ENCODE results near the gene C10orf71. TPM values are rescaled to one million over a fixed set of nuclear protein-coding genes. Genes with fewer than 3 reads are reported as not detected.

The C10orf71 gene
- not detected for total RNA-seq

- no peaks in the 10 kb centered on the region for H3K36me3 Mint-ChIP-seq
- peaks cover 0 to 5% of the 10 kb centered on the region in 2 donors for H3K27me3 Mint-ChIP-seq
- ATAC-seq (peak in 1 of 2 donors; percentile 7), DNase-seq (ENCODE audit: low spot score) (no peak)
- peaks cover 8 to 13% of the 10 kb centered on the region in 2 donors for H3K4me1 Mint-ChIP-seq (ENCODE audit: low read depth in 2 of 2)
- no peak within 1 kb of the TSS for H3K4me3 Mint-ChIP-seq
- H3K9me3 Mint-ChIP-seq = no peaks in the 10 kb centered on the region
- H3K27ac Mint-ChIP-seq = no peak within 1 kb of the TSS
These were observed at the start of gene C10orf71 for GRCh38 chr10:49298983-49299815. C10orf71 (plus strand) TSS chr10:49299170; CDS start chr10:49322546, 23,376 bp downstream.

- no peak for DNase-seq (ENCODE audit: low spot score)
- Mint-ChIP-seq H3K4me1 (ENCODE audit: low read depth in 2 of 2) (peaks cover 0 to 4% of the 10 kb centered on the region in 2 donors), H3K9me3 (no peaks in the 10 kb centered on the region), H3K4me3 (no peak overlapping the region), H3K36me3 (no peaks in the 10 kb centered on the region), H3K27me3 (no peaks in the 10 kb centered on the region), H3K27ac (no peak overlapping the region)
- ATAC-seq = no peak
These were observed 46.5 kb upstream of the C10orf71 start for GRCh38 chr10:49252313-49253034.

- H3K27me3 Mint-ChIP-seq = no peaks in the 10 kb centered on the region
- H3K9me3 Mint-ChIP-seq = no peaks in the 10 kb centered on the region
- H3K4me3 Mint-ChIP-seq = no peak overlapping the region
- no peak overlapping the region for H3K27ac Mint-ChIP-seq
- ATAC-seq = peak; percentile 17 to 46
- DNase-seq (ENCODE audit: low spot score) = no peak
- peaks cover 4 to 8% of the 10 kb centered on the region in 2 donors for H3K4me1 Mint-ChIP-seq (ENCODE audit: low read depth in 2 of 2)
- H3K36me3 Mint-ChIP-seq = no peaks in the 10 kb centered on the region
These were observed 45.5 kb upstream of the C10orf71 start for GRCh38 chr10:49253340-49253906.

GRCh38 chr10:49254150-49254549 lies 44.8 kb upstream of the C10orf71 start:
- Mint-ChIP-seq H3K27ac (no peak overlapping the region), H3K4me3 (no peak overlapping the region), H3K4me1 (ENCODE audit: low read depth in 2 of 2) (peaks cover 8% of the 10 kb centered on the region in 2 donors), H3K9me3 (no peaks in the 10 kb centered on the region), H3K27me3 (no peaks in the 10 kb centered on the region), H3K36me3 (no peaks in the 10 kb centered on the region)
- DNase-seq (ENCODE audit: low spot score) (no peak), ATAC-seq (peak in 1 of 2 donors; percentile 8)

- ATAC-seq (peak; percentile 79 to 85), DNase-seq (ENCODE audit: low spot score) (peak; percentile 79)
- Mint-ChIP-seq H3K27ac (no peak overlapping the region), H3K4me3 (no peak overlapping the region), H3K27me3 (no peaks in the 10 kb centered on the region), H3K9me3 (no peaks in the 10 kb centered on the region), H3K36me3 (no peaks in the 10 kb centered on the region), H3K4me1 (ENCODE audit: low read depth in 2 of 2) (peaks cover 8% of the 10 kb centered on the region in 2 donors)
These were observed 44.2 kb upstream of the C10orf71 start for GRCh38 chr10:49254556-49255318.

GRCh38 chr10:49255883-49256282 lies 43.1 kb upstream of the C10orf71 start:
- peak; percentile 75 to 81 for ATAC-seq

GRCh38 chr10:49257154-49257553 lies 41.8 kb upstream of the C10orf71 start:
- no peaks in the 10 kb centered on the region for H3K36me3 Mint-ChIP-seq
- peaks cover 8% of the 10 kb centered on the region in 2 donors for H3K4me1 Mint-ChIP-seq (ENCODE audit: low read depth in 2 of 2)
- no peaks in the 10 kb centered on the region for H3K9me3 Mint-ChIP-seq
- H3K27ac Mint-ChIP-seq = no peak overlapping the region
- H3K4me3 Mint-ChIP-seq = no peak overlapping the region
- ATAC-seq (no peak), DNase-seq (ENCODE audit: low spot score) (no peak)
- H3K27me3 Mint-ChIP-seq = no peaks in the 10 kb centered on the region

More at GRCh38 chr10:49255883-49256282, 43.1 kb upstream of the C10orf71 start:
- Mint-ChIP-seq H3K4me3 (no peak overlapping the region), H3K36me3 (no peaks in the 10 kb centered on the region), H3K27me3 (no peaks in the 10 kb centered on the region), H3K4me1 (ENCODE audit: low read depth in 2 of 2) (peaks cover 8% of the 10 kb centered on the region in 2 donors), H3K27ac (peak overlapping the region in 1 of 2 donors; percentile 6), H3K9me3 (no peaks in the 10 kb centered on the region)
- no peak for DNase-seq (ENCODE audit: low spot score)

GRCh38 chr10:49257626-49258349 lies 41.2 kb upstream of the C10orf71 start:
- ATAC-seq (no peak), DNase-seq (ENCODE audit: low spot score) (no peak)
- H3K27ac Mint-ChIP-seq = no peak overlapping the region
- H3K27me3 Mint-ChIP-seq = no peaks in the 10 kb centered on the region
- H3K9me3 Mint-ChIP-seq = no peaks in the 10 kb centered on the region
- H3K4me1 Mint-ChIP-seq (ENCODE audit: low read depth in 2 of 2) = peaks cover 8 to 10% of the 10 kb centered on the region in 2 donors
- no peak overlapping the region for H3K4me3 Mint-ChIP-seq
- H3K36me3 Mint-ChIP-seq = no peaks in the 10 kb centered on the region

- H3K9me3 Mint-ChIP-seq = no peaks in the 10 kb centered on the region
- H3K4me1 Mint-ChIP-seq (ENCODE audit: low read depth in 2 of 2) = peaks cover 12 to 15% of the 10 kb centered on the region in 2 donors
- ATAC-seq (no peak), DNase-seq (ENCODE audit: low spot score) (no peak)
- no peak overlapping the region for H3K27ac Mint-ChIP-seq
- no peaks in the 10 kb centered on the region for H3K27me3 Mint-ChIP-seq
- no peak overlapping the region for H3K4me3 Mint-ChIP-seq
- H3K36me3 Mint-ChIP-seq = no peaks in the 10 kb centered on the region
These were observed 40.7 kb upstream of the C10orf71 start for GRCh38 chr10:49258350-49258683.

GRCh38 chr10:49260644-49261296 lies 38.2 kb upstream of the C10orf71 start:
- Mint-ChIP-seq H3K4me3 (no peak overlapping the region), H3K27ac (no peak overlapping the region), H3K36me3 (peaks cover 9% of the 10 kb centered on the region), H3K27me3 (no peaks in the 10 kb centered on the region), H3K4me1 (ENCODE audit: low read depth in 2 of 2) (peaks cover 23 to 26% of the 10 kb centered on the region in 2 donors), H3K9me3 (peaks cover 10% of the 10 kb centered on the region)
- ATAC-seq (no peak), DNase-seq (ENCODE audit: low spot score) (no peak)

- Mint-ChIP-seq H3K27me3 (no peaks in the 10 kb centered on the region), H3K4me1 (ENCODE audit: low read depth in 2 of 2) (peaks cover 19 to 21% of the 10 kb centered on the region in 2 donors), H3K4me3 (no peak overlapping the region), H3K36me3 (peaks cover 23% of the 10 kb centered on the region), H3K27ac (peak overlapping the region in 1 of 2 donors; percentile 32), H3K9me3 (peaks cover 18% of the 10 kb centered on the region)
- DNase-seq (ENCODE audit: low spot score) = no peak
- ATAC-seq = no peak
These were observed 35.4 kb upstream of the C10orf71 start for GRCh38 chr10:49263591-49263990.

GRCh38 chr10:49264177-49264677 lies 34.7 kb upstream of the C10orf71 start:
- no peak for DNase-seq (ENCODE audit: low spot score)
- ATAC-seq = no peak
- Mint-ChIP-seq H3K27ac (peak overlapping the region in 1 of 2 donors; percentile 32), H3K36me3 (peaks cover 23% of the 10 kb centered on the region), H3K9me3 (peaks cover 18% of the 10 kb centered on the region), H3K4me1 (ENCODE audit: low read depth in 2 of 2) (peaks cover 18 to 19% of the 10 kb centered on the region in 2 donors), H3K27me3 (no peaks in the 10 kb centered on the region), H3K4me3 (no peak overlapping the region)
